ENCODE results near the gene HHLA2. TPM values are rescaled to one million over a fixed set of nuclear protein-coding genes. Genes with fewer than 3 reads are reported as not detected.

Gene HHLA2
- total RNA-seq, 5 donors from 2014 or later (not counting 1 experiment from before 2014, with no cell fraction given): 0.28 to 1.5 (median 0.35) TPM

GRCh38 chr3:108329947-108330346 is 33.6 kb downstream of the HHLA2 start:
- CTCF ChIA-PET: no interaction called here
- Mint-ChIP-seq H3K27ac (no peak overlapping the region), H3K36me3 (peaks cover 5% of the 10 kb centered on the region), H3K4me3 (no peak overlapping the region), H3K9me3 (peaks cover 0 to 5% (median 0%) of the 10 kb centered on the region in 3 donors), H3K4me1 (peaks cover 10 to 20% (median 17%) of the 10 kb centered on the region in 3 donors), H3K27me3 (no peaks in the 10 kb centered on the region)
- ATAC-seq (replicated peaks in 1 of 4) (no peak), DNase-seq (no peak)
- Histone ChIP-seq H3K27me3 (replicated peaks in 1 of 2; ENCODE audit: control insufficient read depth in 2 of 2, extremely low read depth in 1 of 2, insufficient read depth in 2 of 2, low read length in 1 of 2) (no peaks in the 10 kb centered on the region), H3K4me3 (ENCODE audit: control insufficient read depth in 1 of 2, extremely low read depth in 1 of 2, low read length in 1 of 2) (no peak overlapping the region), H3K4me1 (ENCODE audit: control insufficient read depth in 1 of 2, extremely low read depth in 1 of 2, insufficient read depth in 2 of 2, low read length in 2 of 2) (no peaks in the 10 kb centered on the region), H3K9me3 (no peaks in the 10 kb centered on the region), H3K27ac (ENCODE audit: low read length) (no peak overlapping the region), H3K36me3 (ENCODE audit: control insufficient read depth in 2 of 2, extremely low read depth in 1 of 2, insufficient read depth in 1 of 2, low read length in 1 of 2) (no peaks in the 10 kb centered on the region)
- POLR2A ChIA-PET: no interaction called here

DNA sequence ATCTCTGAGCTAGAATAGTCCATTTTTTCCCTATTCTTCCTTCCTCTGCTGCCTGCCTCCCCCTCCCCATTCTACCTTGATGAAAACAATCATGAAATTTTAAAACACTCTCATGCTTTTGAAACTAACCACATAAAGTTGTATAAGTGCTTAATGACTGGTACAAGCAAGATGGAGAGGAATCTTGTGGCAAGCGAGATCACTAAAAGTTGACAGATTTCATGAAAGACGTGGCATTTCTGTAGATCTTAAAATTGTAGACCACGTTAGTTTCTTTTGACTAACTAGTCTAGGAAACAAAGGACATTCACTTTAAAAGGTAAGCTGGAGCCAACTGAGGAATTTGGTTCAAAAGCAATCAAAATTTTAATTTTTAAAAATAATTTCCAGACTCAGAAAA is 35.4 kb downstream of the HHLA2 start:
- Histone ChIP-seq H3K27me3 (replicated peaks in 1 of 2; ENCODE audit: control insufficient read depth in 2 of 2, extremely low read depth in 1 of 2, insufficient read depth in 2 of 2, low read length in 1 of 2) (no peaks in the 10 kb centered on the region), H3K36me3 (ENCODE audit: control insufficient read depth in 2 of 2, extremely low read depth in 1 of 2, insufficient read depth in 1 of 2, low read length in 1 of 2) (no peaks in the 10 kb centered on the region), H3K9me3 (no peaks in the 10 kb centered on the region), H3K4me3 (ENCODE audit: control insufficient read depth in 1 of 2, extremely low read depth in 1 of 2, low read length in 1 of 2) (no peak overlapping the region), H3K4me1 (ENCODE audit: control insufficient read depth in 1 of 2, extremely low read depth in 1 of 2, insufficient read depth in 2 of 2, low read length in 2 of 2) (no peaks in the 10 kb centered on the region), H3K27ac (ENCODE audit: low read length) (no peak overlapping the region)
- CTCF ChIA-PET: no interaction called here
- ATAC-seq (replicated peaks in 1 of 4) (no peak), DNase-seq (no peak)
- H3K4me1 Mint-ChIP-seq: peaks cover 10 to 20% (median 17%) of the 10 kb centered on the region in 3 donors
- peaks cover 5% of the 10 kb centered on the region for H3K36me3 Mint-ChIP-seq
- no peaks in the 10 kb centered on the region for H3K27me3 Mint-ChIP-seq
- 66% methylated on average over 2 of the region's 3 CpGs for WGBS (ENCODE audit: insufficient coverage)
- no peak overlapping the region for H3K27ac Mint-ChIP-seq
- no peak overlapping the region for H3K4me3 Mint-ChIP-seq
- POLR2A ChIA-PET: no interaction called here
- peaks cover 0 to 5% (median 0%) of the 10 kb centered on the region in 3 donors for H3K9me3 Mint-ChIP-seq

DNA sequence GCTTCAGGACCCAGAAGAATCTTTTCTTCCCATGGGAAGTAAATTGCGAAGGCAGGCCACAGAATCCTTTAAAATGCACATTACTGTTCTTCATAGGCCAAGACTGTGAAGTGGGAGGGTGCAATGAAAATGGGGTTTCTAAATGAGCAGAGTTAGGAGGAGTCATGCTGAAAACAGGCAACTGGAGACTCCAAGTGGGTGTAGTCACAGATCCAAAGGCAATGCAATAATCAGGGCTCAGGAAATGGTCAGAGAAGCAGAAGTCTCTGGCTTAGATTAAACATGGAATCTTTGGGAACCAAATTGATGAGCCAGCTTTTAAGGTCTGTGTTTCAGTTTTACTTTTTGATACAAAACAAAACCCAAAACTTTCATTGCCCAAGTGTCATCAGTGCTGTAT is 37.6 kb downstream of the HHLA2 start:
- H3K4me1 ChIP-seq (ENCODE audit: control insufficient read depth in 1 of 2, extremely low read depth in 1 of 2, insufficient read depth in 2 of 2, low read length in 2 of 2): no peaks in the 10 kb centered on the region
- H3K9me3 ChIP-seq: no peaks in the 10 kb centered on the region
- H3K27ac ChIP-seq (ENCODE audit: low read length): no peak overlapping the region
- no peaks in the 10 kb centered on the region for H3K9me3 Mint-ChIP-seq
- ChIA-PET POLR2A (no interaction called here), CTCF (interaction anchor here in 1 of 2 donors (0.7 kb wide), 1 partner anchor 144 kb away, joined by 3 read pairs; no protein-coding TSS in a partner anchor)
- DNase-seq: no peak
- no peak overlapping the region for H3K4me3 Mint-ChIP-seq
- H3K36me3 ChIP-seq (ENCODE audit: control insufficient read depth in 2 of 2, extremely low read depth in 1 of 2, insufficient read depth in 1 of 2, low read length in 1 of 2): no peaks in the 10 kb centered on the region
- H3K4me1 Mint-ChIP-seq: peaks cover 4 to 10% (median 8%) of the 10 kb centered on the region in 3 donors
- H3K36me3 Mint-ChIP-seq: no peaks in the 10 kb centered on the region
- no peaks in the 10 kb centered on the region for H3K27me3 ChIP-seq (replicated peaks in 1 of 2; ENCODE audit: control insufficient read depth in 2 of 2, extremely low read depth in 1 of 2, insufficient read depth in 2 of 2, low read length in 1 of 2)
- no peak for ATAC-seq (replicated peaks in 1 of 4)
- H3K27ac Mint-ChIP-seq: no peak overlapping the region
- no CpG with 5 or more reads among the region's 1 CpG for WGBS (ENCODE audit: insufficient coverage)
- no peaks in the 10 kb centered on the region for H3K27me3 Mint-ChIP-seq
- H3K4me3 ChIP-seq (ENCODE audit: control insufficient read depth in 1 of 2, extremely low read depth in 1 of 2, low read length in 1 of 2): no peak overlapping the region

DNA sequence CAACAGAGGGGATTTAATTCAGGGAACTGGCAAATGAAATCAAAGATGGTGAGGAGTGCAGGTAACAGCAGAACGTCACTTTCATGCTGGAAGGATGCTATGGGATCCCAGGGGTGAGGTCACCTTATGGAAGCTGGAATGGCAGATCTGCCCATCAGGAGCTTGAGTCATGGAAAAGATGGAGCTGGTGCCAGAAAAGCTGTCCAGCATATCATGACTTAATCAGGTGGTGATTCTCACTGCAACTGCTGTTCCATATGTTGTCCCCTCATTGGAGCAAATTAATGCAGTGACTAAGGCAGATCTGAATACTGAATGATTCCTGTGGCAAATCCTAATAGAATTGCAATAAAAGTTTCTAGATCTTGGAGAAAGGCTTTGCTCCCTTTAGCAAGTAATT is 38.4 kb downstream of the HHLA2 start:
- H3K4me1 Mint-ChIP-seq: peaks cover 0 to 3% (median 1%) of the 10 kb centered on the region in 3 donors
- no peaks in the 10 kb centered on the region for H3K4me1 ChIP-seq (ENCODE audit: control insufficient read depth in 1 of 2, extremely low read depth in 1 of 2, insufficient read depth in 2 of 2, low read length in 2 of 2)
- no peaks in the 10 kb centered on the region for H3K9me3 Mint-ChIP-seq
- WGBS (ENCODE audit: insufficient coverage): 83% methylated on average over 1 of the region's 1 CpG
- H3K27me3 Mint-ChIP-seq: no peaks in the 10 kb centered on the region
- H3K27ac Mint-ChIP-seq: no peak overlapping the region
- H3K9me3 ChIP-seq: no peaks in the 10 kb centered on the region
- H3K36me3 Mint-ChIP-seq: no peaks in the 10 kb centered on the region
- H3K27me3 ChIP-seq (replicated peaks in 1 of 2; ENCODE audit: control insufficient read depth in 2 of 2, extremely low read depth in 1 of 2, insufficient read depth in 2 of 2, low read length in 1 of 2): no peaks in the 10 kb centered on the region
- ChIA-PET CTCF (no interaction called here), POLR2A (no interaction called here)
- H3K27ac ChIP-seq (ENCODE audit: low read length): no peak overlapping the region
- H3K36me3 ChIP-seq (ENCODE audit: control insufficient read depth in 2 of 2, extremely low read depth in 1 of 2, insufficient read depth in 1 of 2, low read length in 1 of 2): no peaks in the 10 kb centered on the region
- no peak for DNase-seq
- ATAC-seq (replicated peaks in 1 of 4): no peak
- H3K4me3 Mint-ChIP-seq: no peak overlapping the region
- no peak overlapping the region for H3K4me3 ChIP-seq (ENCODE audit: control insufficient read depth in 1 of 2, extremely low read depth in 1 of 2, low read length in 1 of 2)

GRCh38 chr3:108338901-108339545 is 42.7 kb downstream of the HHLA2 start:
- ChIA-PET CTCF (no interaction called here), POLR2A (no interaction called here)
- Histone ChIP-seq H3K9me3 (no peaks in the 10 kb centered on the region), H3K4me3 (ENCODE audit: control insufficient read depth in 1 of 2, extremely low read depth in 1 of 2, low read length in 1 of 2) (no peak overlapping the region), H3K36me3 (ENCODE audit: control insufficient read depth in 2 of 2, extremely low read depth in 1 of 2, insufficient read depth in 1 of 2, low read length in 1 of 2) (no peaks in the 10 kb centered on the region), H3K4me1 (ENCODE audit: control insufficient read depth in 1 of 2, extremely low read depth in 1 of 2, insufficient read depth in 2 of 2, low read length in 2 of 2) (no peaks in the 10 kb centered on the region), H3K27ac (ENCODE audit: low read length) (no peak overlapping the region), H3K27me3 (replicated peaks in 1 of 2; ENCODE audit: control insufficient read depth in 2 of 2, extremely low read depth in 1 of 2, insufficient read depth in 2 of 2, low read length in 1 of 2) (no peaks in the 10 kb centered on the region)
- Mint-ChIP-seq H3K36me3 (no peaks in the 10 kb centered on the region), H3K4me3 (no peak overlapping the region), H3K27ac (no peak overlapping the region), H3K4me1 (peaks cover 0 to 1% (median 0%) of the 10 kb centered on the region in 3 donors), H3K27me3 (no peaks in the 10 kb centered on the region), H3K9me3 (no peaks in the 10 kb centered on the region)
- no peak for ATAC-seq (replicated peaks in 1 of 4)
- DNase-seq: no peak

DNA sequence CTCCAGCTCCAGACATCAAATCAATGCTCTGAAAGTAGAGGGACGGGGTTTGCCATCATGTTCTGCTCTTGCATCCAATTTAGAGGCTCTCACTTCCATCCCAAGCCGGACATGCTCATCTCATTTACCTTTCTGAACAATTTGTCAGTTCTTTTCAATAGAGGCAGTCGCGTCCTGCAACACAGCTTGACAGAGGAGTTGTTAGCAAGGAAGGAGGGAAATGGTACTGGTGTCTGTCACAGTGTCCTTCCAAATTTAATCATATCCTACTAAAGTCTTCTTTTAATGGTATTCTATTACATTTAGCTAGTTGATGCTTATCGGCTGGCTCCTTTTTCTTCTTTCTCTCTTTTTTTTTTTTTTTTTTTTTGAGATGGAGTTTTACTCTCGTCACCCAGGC is 45.6 kb downstream of the HHLA2 start:
- Histone ChIP-seq H3K27ac (ENCODE audit: low read length) (no peak overlapping the region), H3K36me3 (ENCODE audit: control insufficient read depth in 2 of 2, extremely low read depth in 1 of 2, insufficient read depth in 1 of 2, low read length in 1 of 2) (no peaks in the 10 kb centered on the region), H3K27me3 (replicated peaks in 1 of 2; ENCODE audit: control insufficient read depth in 2 of 2, extremely low read depth in 1 of 2, insufficient read depth in 2 of 2, low read length in 1 of 2) (no peaks in the 10 kb centered on the region), H3K4me1 (ENCODE audit: control insufficient read depth in 1 of 2, extremely low read depth in 1 of 2, insufficient read depth in 2 of 2, low read length in 2 of 2) (no peaks in the 10 kb centered on the region), H3K4me3 (ENCODE audit: control insufficient read depth in 1 of 2, extremely low read depth in 1 of 2, low read length in 1 of 2) (no peak overlapping the region), H3K9me3 (no peaks in the 10 kb centered on the region)
- no peak overlapping the region for H3K27ac Mint-ChIP-seq
- H3K36me3 Mint-ChIP-seq: no peaks in the 10 kb centered on the region
- H3K4me3 Mint-ChIP-seq: no peak overlapping the region
- no peaks in the 10 kb centered on the region for H3K27me3 Mint-ChIP-seq
- H3K9me3 Mint-ChIP-seq: no peaks in the 10 kb centered on the region
- DNase-seq: no peak
- ChIA-PET POLR2A (no interaction called here), CTCF (no interaction called here)
- no peak for ATAC-seq (replicated peaks in 1 of 4)
- H3K4me1 Mint-ChIP-seq: peaks cover 0 to 1% (median 0%) of the 10 kb centered on the region in 3 donors
- WGBS (ENCODE audit: insufficient coverage): 100% methylated on average over 1 of the region's 6 CpGs
